ENCODE measurements around the gene SLC25A12.
A peak's percentile ranks its signal among the peaks of the same experiment; 100 is the strongest.
"Not testable (repeated sequence)": the region's sequence is repeated elsewhere in the genome, so short reads cannot be mapped to it uniquely, and the experiment has no call there.

Gene SLC25A12

DNA sequence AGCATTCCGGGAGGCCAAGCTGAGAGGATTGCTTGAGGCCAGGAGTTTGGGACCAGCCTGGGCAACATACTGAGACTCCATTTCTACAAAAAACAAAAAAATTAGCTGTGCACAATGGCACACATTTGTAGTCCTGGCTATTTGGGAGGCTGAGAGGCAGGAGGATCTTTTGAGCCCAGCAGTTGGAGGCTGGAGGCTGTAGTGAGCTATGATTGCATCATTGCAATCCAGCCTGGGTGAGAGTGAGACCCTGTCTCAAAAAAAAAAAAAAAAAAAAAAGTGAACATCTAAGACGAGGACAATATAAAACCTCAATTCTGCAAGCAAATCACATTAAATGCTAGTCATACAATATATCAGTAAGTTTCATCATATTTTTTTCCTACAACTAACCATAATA is 25.4 kb upstream of the SLC25A12 start:
- Histone ChIP-seq H3K4me1 (ENCODE audit: control insufficient read depth, insufficient read depth, low read length) (no peaks in the 10 kb centered on the region), H3K27me3 (ENCODE audit: control insufficient read depth, insufficient read depth, low read length) (no peaks in the 10 kb centered on the region), H3K4me3 (ENCODE audit: low read length) (no peak overlapping the region), H3K27ac (ENCODE audit: low read length) (no peak overlapping the region), H3K36me3 (ENCODE audit: control insufficient read depth, insufficient read depth, low read length) (no peaks in the 10 kb centered on the region), H3K9me3 (ENCODE audit: control insufficient read depth, insufficient read depth, low read length) (no peaks in the 10 kb centered on the region)
- DNase-seq (ENCODE audit: low read depth, low spot score) = no peak
- WGBS (ENCODE audit: insufficient coverage, insufficient read length) = no CpG with 5 or more reads among the region's 2 CpGs

DNA sequence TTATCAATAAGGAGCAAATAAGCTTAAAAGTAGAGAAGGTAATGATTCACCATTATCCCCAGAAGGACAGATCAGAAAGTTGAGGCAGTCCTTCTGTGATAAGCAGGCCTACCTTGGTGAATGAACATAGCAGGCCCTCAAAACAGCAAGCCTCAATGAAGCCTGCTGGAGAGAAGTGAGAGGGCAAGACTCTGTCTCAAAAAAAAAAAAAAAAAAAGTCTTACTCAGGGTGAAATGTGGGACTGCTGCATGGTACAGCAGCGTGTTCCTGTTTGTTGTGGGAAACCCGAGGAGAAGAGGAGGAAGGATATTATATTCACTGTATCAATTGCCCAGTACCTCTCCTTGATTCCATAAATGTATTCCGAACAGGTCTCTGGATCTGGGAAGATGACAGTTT is 19.5 kb upstream of the SLC25A12 start:
- Histone ChIP-seq H3K4me3 (ENCODE audit: low read length) (no peak overlapping the region), H3K4me1 (ENCODE audit: control insufficient read depth, insufficient read depth, low read length) (no peaks in the 10 kb centered on the region), H3K9me3 (ENCODE audit: control insufficient read depth, insufficient read depth, low read length) (no peaks in the 10 kb centered on the region), H3K27ac (ENCODE audit: low read length) (no peak overlapping the region), H3K36me3 (ENCODE audit: control insufficient read depth, insufficient read depth, low read length) (no peaks in the 10 kb centered on the region), H3K27me3 (ENCODE audit: control insufficient read depth, insufficient read depth, low read length) (no peaks in the 10 kb centered on the region)
- no peak for DNase-seq (ENCODE audit: low read depth, low spot score)
- WGBS (ENCODE audit: insufficient coverage, insufficient read length) = no CpG with 5 or more reads among the region's 3 CpGs

DNA sequence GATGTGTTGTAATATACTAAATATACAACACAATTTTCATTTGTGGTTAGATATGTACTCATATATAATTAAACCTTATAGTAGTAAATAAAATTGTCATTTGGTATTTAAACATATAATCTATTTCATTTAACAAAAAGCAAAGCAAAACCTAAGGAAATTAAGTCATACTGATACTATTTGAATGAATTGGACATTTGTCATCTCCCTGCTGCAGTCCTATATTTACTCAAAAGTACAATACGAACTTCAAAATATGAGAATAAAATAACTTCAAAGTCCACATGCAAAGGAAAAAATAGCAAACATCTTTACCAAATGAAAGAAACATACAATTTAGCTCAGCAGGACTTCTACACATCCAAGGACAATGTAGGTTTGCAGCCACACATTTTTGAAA is 16.4 kb upstream of the SLC25A12 start:
- H3K9me3 ChIP-seq (ENCODE audit: control insufficient read depth, insufficient read depth, low read length) = no peaks in the 10 kb centered on the region
- no peak for DNase-seq (ENCODE audit: low read depth, low spot score)
- no CpG with 5 or more reads among the region's 1 CpG for WGBS (ENCODE audit: insufficient coverage, insufficient read length)
- H3K27me3 ChIP-seq (ENCODE audit: control insufficient read depth, insufficient read depth, low read length) = no peaks in the 10 kb centered on the region
- H3K36me3 ChIP-seq (ENCODE audit: control insufficient read depth, insufficient read depth, low read length) = no peaks in the 10 kb centered on the region
- H3K4me1 ChIP-seq (ENCODE audit: control insufficient read depth, insufficient read depth, low read length) = no peaks in the 10 kb centered on the region
- H3K27ac ChIP-seq (ENCODE audit: low read length) = no peak overlapping the region
- no peak overlapping the region for H3K4me3 ChIP-seq (ENCODE audit: low read length)

DNA sequence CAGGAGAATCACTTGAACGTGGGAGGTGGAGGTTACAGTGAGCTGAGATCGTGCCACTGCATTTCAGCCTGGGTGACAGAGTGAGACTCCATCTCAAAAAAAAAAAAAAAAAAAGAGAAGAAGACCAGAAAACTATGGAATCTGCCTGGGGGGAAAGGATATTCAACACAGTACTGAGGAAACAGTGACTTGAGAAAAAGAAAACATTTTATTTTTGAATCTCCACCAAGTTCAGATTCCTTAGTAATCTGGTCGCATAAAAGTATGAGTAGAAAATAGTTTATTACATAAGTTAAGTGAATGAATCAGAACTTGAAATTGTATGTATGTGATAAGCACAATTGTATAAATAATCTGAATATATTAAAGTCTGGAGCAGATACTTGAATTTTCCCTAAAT is 15.2 kb upstream of the SLC25A12 start:
- Histone ChIP-seq H3K36me3 (ENCODE audit: control insufficient read depth, insufficient read depth, low read length) (no peaks in the 10 kb centered on the region), H3K27me3 (ENCODE audit: control insufficient read depth, insufficient read depth, low read length) (no peaks in the 10 kb centered on the region), H3K4me3 (ENCODE audit: low read length) (no peak overlapping the region), H3K4me1 (ENCODE audit: control insufficient read depth, insufficient read depth, low read length) (no peaks in the 10 kb centered on the region), H3K9me3 (ENCODE audit: control insufficient read depth, insufficient read depth, low read length) (no peaks in the 10 kb centered on the region), H3K27ac (ENCODE audit: low read length) (no peak overlapping the region)
- no CpG with 5 or more reads among the region's 3 CpGs for WGBS (ENCODE audit: insufficient coverage, insufficient read length)
- DNase-seq (ENCODE audit: low read depth, low spot score) = no peak

DNA sequence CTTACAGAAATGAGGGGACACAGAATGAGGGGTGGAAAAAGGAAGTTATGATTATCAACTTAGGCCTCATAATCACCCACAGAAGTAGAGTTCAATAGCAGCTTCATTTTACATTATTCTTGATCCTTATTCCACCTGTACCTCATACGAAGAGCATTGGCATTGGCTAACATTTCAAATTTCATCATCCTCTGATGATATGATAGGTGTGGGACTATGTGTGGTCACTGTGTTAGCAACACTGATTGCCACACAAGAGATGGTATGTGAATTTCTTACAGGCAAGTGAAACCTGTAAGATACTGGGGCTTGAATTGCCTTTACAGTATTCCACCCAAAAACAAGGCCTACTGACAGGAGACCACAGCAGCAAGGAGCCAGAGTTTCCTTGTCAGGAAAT is 14.2 kb upstream of the SLC25A12 start:
- DNase-seq (ENCODE audit: low read depth, low spot score) = no peak
- Histone ChIP-seq H3K27ac (ENCODE audit: low read length) (no peak overlapping the region), H3K4me3 (ENCODE audit: low read length) (no peak overlapping the region), H3K36me3 (ENCODE audit: control insufficient read depth, insufficient read depth, low read length) (no peaks in the 10 kb centered on the region), H3K27me3 (ENCODE audit: control insufficient read depth, insufficient read depth, low read length) (no peaks in the 10 kb centered on the region), H3K4me1 (ENCODE audit: control insufficient read depth, insufficient read depth, low read length) (no peaks in the 10 kb centered on the region), H3K9me3 (ENCODE audit: control insufficient read depth, insufficient read depth, low read length) (no peaks in the 10 kb centered on the region)
- no CpG with 5 or more reads among the region's 1 CpG for WGBS (ENCODE audit: insufficient coverage, insufficient read length)

DNA sequence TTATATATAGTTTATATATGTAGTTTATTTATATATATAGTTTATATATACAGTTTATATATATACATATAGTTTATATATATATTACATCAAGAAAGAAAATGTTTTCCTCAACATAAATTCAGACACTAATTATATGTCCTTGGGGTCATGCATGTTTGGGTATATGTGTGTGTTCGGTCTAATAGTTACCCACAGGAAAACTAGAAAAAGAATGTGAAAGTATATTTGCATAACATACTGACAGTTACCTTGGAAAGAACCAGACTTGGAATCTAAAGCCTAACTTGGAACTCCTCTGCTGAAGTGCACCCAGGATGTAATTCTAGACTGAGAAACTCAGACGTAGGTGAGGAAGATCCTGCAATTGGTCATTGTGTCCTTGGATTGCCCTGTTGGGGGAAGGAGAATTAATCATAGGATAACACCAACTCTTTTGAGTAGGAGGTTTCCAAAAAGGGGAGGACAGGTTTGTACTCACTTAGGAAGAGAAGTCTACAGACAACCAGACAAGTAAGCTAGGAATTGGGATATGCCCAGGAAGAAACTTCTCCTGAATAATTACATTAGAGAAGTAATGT is 8.9 kb upstream of the SLC25A12 start:
- H3K4me3 ChIP-seq (ENCODE audit: low read length) = no peak overlapping the region
- WGBS (ENCODE audit: insufficient coverage, insufficient read length) = no CpG with 5 or more reads among the region's 2 CpGs
- no peaks in the 10 kb centered on the region for H3K9me3 ChIP-seq (ENCODE audit: control insufficient read depth, insufficient read depth, low read length)
- H3K4me1 ChIP-seq (ENCODE audit: control insufficient read depth, insufficient read depth, low read length) = no peaks in the 10 kb centered on the region
- H3K27ac ChIP-seq (ENCODE audit: low read length) = no peak overlapping the region
- no peaks in the 10 kb centered on the region for H3K27me3 ChIP-seq (ENCODE audit: control insufficient read depth, insufficient read depth, low read length)
- H3K36me3 ChIP-seq (ENCODE audit: control insufficient read depth, insufficient read depth, low read length) = no peaks in the 10 kb centered on the region
- no peak for DNase-seq (ENCODE audit: low read depth, low spot score)

DNA sequence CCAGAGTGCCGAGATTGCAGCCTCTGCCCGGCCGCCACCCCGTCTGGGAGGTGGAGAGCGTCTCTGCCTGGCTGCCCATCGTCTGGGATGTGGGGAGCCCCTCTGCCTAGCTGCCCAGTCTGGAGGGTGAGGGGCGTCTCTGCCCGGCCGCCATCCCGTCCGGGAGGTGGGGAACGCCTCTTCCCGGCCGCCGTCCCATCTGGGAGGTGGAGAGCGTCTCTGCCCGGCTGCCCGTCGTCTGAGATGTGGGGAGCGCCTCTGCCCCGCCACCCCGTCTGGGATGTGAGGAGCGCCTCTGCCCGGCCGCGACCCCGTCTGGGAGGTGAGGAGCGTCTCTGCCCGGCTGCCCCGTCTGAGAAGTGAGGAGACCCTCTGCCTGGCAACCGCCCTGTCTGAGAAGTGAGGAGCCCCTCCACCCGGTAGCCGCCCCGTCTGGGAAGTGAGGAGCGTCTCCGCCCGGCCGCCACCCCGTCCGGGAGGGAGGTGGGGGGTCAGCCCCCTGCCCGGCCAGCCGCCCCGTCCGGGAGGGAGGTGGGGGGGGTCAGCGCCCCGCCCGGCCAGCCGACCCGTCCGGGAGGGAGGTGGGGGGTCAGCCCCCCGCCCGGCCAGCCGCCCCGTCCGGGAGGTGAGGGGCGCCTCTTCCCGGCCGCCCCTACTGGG is 5.7 kb upstream of the SLC25A12 start:
- not testable (repeated sequence) for H3K9me3 ChIP-seq (ENCODE audit: control insufficient read depth, insufficient read depth, low read length); DNase-seq (ENCODE audit: low read depth, low spot score); H3K27me3 ChIP-seq (ENCODE audit: control insufficient read depth, insufficient read depth, low read length); H3K4me1 ChIP-seq (ENCODE audit: control insufficient read depth, insufficient read depth, low read length); H3K27ac ChIP-seq (ENCODE audit: low read length); H3K36me3 ChIP-seq (ENCODE audit: control insufficient read depth, insufficient read depth, low read length); H3K4me3 ChIP-seq (ENCODE audit: low read length)
- WGBS (ENCODE audit: insufficient coverage, insufficient read length) = no CpG with 5 or more reads among the region's 58 CpGs

DNA sequence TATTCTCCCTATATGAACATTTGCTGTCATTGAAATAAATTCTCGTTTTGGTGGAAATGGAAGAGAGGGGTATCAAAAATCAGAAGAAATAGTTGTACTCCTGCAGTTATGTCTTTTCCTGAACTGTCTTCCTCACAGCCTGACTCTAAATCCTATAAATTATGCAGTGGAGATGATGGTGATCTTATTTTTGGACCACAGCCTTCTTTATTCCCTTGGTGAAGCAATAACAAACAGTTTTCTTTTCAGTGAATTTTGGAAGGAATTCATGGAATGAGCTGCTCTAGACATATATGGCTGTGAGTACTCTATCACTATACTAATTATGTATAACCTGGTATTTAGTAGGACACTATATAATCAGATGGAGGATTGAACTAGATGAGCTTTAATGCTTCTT is 1.7 kb upstream of the SLC25A12 start:
- Histone ChIP-seq H3K9me3 (ENCODE audit: control insufficient read depth, insufficient read depth, low read length) (no peaks in the 10 kb centered on the region), H3K27ac (ENCODE audit: low read length) (no peak overlapping the region), H3K4me1 (ENCODE audit: control insufficient read depth, insufficient read depth, low read length) (no peaks in the 10 kb centered on the region), H3K36me3 (ENCODE audit: control insufficient read depth, insufficient read depth, low read length) (no peaks in the 10 kb centered on the region), H3K4me3 (ENCODE audit: low read length) (no peak overlapping the region), H3K27me3 (ENCODE audit: control insufficient read depth, insufficient read depth, low read length) (no peaks in the 10 kb centered on the region)
- DNase-seq (ENCODE audit: low read depth, low spot score) = no peak
- WGBS (ENCODE audit: insufficient coverage, insufficient read length) = no CpG with 5 or more reads among the region's 1 CpG

DNA sequence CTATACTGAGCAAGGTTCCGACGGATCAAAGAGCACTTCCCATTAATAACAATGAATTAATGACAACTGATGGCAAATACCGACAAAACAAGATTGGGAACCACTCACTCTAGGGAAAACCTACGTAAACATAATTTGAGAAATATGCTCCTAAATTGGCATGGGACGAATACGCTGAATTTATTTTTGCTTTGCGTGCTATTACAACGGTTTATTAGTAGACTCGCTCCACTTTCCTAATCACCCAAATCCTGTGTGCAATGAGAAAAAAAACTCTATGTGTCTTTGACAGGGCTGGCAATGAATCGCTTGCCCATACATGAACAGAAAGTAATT is 536 bp upstream of the SLC25A12 start:
- Histone ChIP-seq H3K4me3 (ENCODE audit: low read length) (peak overlapping the region; percentile 86; the same call in 1 of the 2 replicates), H3K27ac (ENCODE audit: low read length) (no peak overlapping the region), H3K4me1 (ENCODE audit: control insufficient read depth, insufficient read depth, low read length) (no peaks in the 10 kb centered on the region), H3K27me3 (ENCODE audit: control insufficient read depth, insufficient read depth, low read length) (no peaks in the 10 kb centered on the region), H3K9me3 (ENCODE audit: control insufficient read depth, insufficient read depth, low read length) (no peaks in the 10 kb centered on the region), H3K36me3 (ENCODE audit: control insufficient read depth, insufficient read depth, low read length) (no peaks in the 10 kb centered on the region)
- DNase-seq (ENCODE audit: low read depth, low spot score) = no peak
- WGBS (ENCODE audit: insufficient coverage, insufficient read length) = no CpG with 5 or more reads among the region's 10 CpGs

DNA sequence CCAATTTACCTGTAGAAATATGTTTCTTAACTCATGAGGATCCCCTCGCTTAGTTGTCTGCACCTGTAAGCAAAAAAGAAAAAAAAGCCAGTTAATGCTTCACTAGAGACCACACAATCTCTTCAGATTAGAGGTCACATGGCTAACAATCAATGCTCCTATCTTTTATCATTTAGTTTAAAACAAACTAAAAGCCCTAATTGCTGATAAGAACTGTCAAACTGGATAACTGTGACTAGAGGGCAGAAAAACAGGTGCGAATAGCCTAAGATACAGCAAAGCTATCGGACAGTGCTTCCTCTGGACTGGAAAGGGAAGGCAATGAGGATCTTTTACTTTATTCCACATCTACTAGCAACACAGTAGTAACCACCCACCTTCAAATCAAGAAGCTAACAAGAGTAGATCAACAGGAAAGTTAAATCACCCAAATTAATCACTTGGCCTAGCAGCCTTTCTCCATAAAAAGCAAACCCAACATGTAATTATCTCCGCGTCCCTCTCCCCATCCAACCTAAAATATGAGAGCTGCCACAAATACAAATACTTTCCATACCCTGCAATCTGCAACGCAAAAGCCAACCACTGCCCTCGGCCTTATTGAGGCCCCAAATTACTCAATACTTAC is 734 bp downstream of the SLC25A12 start:
- Histone ChIP-seq H3K4me1 (ENCODE audit: control insufficient read depth, insufficient read depth, low read length) (no peaks in the 10 kb centered on the region), H3K27me3 (ENCODE audit: control insufficient read depth, insufficient read depth, low read length) (no peaks in the 10 kb centered on the region), H3K4me3 (ENCODE audit: low read length) (peak overlapping the region; percentile 86; the same call in 1 of the 2 replicates), H3K27ac (ENCODE audit: low read length) (no peak overlapping the region), H3K36me3 (ENCODE audit: control insufficient read depth, insufficient read depth, low read length) (no peaks in the 10 kb centered on the region), H3K9me3 (ENCODE audit: control insufficient read depth, insufficient read depth, low read length) (no peaks in the 10 kb centered on the region)
- WGBS (ENCODE audit: insufficient coverage, insufficient read length) = no CpG with 5 or more reads among the region's 7 CpGs
- no peak for DNase-seq (ENCODE audit: low read depth, low spot score)

DNA sequence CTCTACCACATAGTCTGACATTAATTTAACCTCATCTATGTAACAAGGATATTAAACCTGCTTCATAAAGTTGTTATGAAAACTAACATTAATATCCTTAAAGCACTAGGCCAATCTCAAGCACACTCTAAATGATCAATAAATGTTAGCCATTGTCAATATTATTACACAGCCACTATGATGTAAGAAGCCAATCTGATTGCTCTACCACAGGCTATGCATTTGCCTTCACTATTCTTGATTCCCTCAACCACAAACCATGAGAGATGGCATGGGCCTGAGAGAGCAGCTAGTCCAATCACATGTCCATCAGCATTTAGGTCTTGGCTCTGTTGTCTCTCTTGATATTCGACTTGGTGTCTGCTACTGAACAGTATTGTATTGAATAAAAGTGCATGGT is 4.2 kb downstream of the SLC25A12 start:
- H3K9me3 ChIP-seq (ENCODE audit: control insufficient read depth, insufficient read depth, low read length) = no peaks in the 10 kb centered on the region
- no peaks in the 10 kb centered on the region for H3K36me3 ChIP-seq (ENCODE audit: control insufficient read depth, insufficient read depth, low read length)
- WGBS (ENCODE audit: insufficient coverage, insufficient read length) = no CpG with 5 or more reads among the region's 1 CpG
- DNase-seq (ENCODE audit: low read depth, low spot score) = no peak
- H3K27me3 ChIP-seq (ENCODE audit: control insufficient read depth, insufficient read depth, low read length) = no peaks in the 10 kb centered on the region
- no peaks in the 10 kb centered on the region for H3K4me1 ChIP-seq (ENCODE audit: control insufficient read depth, insufficient read depth, low read length)
- no peak overlapping the region for H3K4me3 ChIP-seq (ENCODE audit: low read length)
- H3K27ac ChIP-seq (ENCODE audit: low read length) = no peak overlapping the region

Data from iPS DF 6.9 (cell line).